IPS-NIHi7 (cell line): ENCODE data around the gene ANKRD34B.
"Not testable (repeated sequence)": the region's sequence is repeated elsewhere in the genome, so short reads cannot be mapped to it uniquely, and the experiment has no call there.

Experiments
- DNase-seq: peaks from one replicate; pipeline ENCODE4 v3.0.0; 2012; ENCODE audit warnings: mixed read lengths; ENCODE audit errors: extremely low spot score

Gene ANKRD34B

DNA sequence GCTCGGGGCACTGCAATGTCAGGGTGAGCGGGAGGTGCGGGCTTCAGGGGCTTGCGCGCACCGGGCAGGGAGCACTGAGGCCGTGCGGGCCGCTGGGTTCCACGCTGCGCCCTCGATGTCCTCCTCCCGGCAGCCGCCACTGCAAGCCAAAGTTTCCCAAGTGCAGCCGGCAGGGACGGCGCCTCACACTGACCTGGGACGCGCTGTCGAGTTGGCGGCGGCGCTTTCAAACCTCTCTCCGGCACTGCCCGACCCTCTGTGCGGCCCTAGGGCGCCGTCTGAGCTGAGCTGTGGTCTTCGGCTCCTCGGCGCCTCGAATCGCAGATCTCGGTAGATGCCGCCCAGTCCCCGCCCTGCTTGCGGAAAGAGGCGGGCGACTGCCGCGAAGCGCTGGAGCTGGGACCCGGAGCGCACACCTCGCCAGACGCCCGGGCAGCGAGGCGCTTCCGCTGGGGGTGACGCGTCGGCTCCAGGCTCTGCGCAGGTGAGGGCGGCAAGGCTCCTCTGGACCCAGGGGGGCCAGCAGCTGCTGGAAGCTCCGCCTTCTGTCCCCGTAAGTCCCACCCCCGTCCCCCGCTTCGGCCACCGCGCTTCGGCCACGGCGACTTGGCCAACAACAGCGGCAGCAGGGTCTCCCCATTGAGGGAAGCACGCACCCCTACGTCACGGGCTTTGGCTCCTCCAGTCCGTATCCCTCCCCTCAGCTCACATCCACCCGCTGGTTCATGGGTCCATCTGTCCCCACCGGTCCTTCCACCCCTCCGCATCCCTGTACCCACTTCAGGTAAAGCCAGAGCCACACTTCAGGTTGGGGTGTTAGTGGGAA lies at the start of gene ANKRD34B:
ANKRD34B (minus strand) TSS at position 320 of the 826 bp plus-strand sequence. CDS start 10,261 bp downstream, outside the sequence.
- DNase-seq: peak; percentile 69

DNA sequence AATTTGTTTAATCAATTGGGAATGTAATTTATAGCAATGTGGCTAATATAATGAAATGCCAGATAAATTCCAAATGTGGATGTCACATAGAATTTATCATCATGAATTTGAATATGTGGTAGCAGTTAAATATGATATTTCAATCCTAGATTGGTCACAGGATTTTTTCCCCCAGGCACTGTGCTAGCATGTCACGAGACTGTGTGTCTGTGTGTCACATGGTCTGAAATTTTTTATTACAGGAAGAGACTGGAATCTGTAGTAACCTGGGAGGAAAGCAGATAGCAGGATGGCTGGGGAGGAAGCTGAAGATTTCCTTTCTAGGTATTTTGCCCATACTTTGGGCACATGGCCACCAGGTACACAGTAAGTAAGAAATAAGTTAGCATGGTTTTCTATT lies 49.0 kb upstream of the ANKRD34B start:
- no peak for DNase-seq

DNA sequence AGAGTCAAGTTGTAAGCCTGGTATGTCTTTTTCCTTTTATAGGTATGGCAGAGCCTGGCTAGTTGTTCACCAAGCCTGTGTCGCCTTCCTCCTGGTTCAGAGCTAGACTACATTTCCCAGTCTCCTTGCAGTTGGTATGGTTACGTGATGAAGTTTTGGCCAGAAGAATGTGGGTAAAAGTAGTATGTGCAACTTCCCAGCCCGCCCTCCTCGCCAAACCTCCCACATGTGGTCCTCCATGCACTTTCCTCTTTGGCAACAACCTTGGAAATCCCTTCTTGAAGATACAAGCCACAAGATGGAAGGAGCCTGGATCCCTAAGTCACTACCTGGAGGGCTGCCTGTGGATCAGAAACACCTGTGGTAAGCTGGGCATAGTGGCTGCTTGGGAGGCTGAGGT lies 48.4 kb upstream of the ANKRD34B start:
- no peak for DNase-seq

DNA sequence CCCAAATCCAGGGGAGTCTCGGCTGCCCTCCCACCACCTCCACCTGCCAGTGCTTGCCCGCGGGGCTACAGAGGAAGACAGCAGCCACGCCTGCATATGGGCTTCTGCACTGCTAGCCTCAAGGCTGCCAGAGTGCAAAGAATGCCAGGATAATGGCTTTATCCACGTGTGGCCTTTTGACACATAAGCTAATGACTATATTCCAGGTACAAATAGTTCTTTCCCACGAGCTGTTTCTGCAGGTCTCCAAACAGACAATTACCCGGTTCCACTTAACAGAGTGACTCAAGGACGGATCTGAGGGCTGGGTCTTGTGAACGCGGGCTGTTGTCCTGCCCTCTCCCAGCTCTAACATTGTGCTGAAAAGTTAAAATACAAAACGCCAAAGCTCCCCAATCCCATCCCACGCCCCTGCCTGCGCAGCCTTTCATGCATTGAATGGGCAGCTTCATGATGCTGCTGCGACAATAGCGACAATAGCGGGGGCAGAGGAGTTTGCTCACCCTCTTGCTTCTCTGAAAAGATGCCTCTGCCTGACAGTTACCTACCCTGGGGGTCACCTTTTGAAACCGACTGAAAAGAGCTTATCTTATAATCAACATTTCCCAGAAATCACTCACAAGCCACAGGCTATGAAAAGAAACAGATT lies 45.3 kb upstream of the ANKRD34B start:
- DNase-seq: no peak

DNA sequence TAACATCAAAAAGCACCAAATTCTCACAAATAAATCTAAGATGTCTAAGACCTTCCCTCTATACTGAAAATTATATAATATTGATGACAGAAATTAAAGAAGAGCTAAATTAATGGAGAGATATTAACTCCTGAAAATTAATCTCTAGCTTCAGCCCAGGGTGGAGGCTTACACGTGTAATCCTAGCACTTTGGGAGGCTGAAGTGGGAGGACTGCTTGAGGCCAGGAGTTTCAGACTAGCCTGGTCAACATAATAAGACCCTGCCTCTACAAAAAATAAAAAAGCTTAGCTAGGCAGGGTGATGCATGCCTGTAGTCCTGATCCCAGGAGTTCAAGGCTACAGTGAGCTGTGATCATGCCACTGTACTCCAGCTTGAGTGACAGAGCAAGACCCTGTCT lies 39.6 kb upstream of the ANKRD34B start:
- DNase-seq: no peak

DNA sequence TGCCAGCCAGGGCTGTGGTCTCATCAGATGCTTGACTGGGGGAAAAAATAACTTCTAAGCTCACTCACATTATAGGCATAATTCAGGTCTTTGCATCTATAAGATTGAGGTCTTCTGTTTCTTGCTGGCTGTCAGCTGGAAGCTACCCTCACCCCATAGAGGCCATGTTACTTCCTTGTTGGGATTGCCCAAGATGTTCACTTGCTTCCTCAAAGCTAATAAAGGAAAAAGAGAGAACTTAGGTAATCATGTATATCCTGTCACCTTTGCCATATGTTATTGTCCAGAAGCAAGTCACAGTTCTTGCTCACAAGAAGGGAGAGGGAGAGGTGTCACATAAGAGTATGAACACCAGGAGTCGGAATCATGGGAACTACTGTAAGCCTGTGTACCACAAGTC lies 38.7 kb upstream of the ANKRD34B start:
- no peak for DNase-seq

DNA sequence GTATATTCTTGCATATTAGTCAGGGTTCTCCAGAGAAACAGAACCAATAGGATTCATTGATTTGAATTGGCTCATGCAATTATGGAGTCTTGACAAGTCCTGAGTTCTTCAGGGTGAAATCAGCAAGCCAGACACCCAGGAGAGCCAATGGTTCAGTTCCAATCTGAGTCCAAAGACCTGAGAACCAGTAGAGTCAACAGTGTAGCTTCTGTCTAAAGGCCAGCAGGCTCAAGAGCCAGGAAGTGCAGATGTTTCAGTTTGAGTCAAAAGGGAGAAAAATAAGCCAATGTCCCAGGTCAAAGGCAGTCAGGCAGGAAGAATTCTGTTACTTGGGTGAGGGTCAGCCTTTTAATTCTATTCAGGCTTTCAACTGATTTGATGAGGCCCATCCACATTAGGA lies 37.8 kb upstream of the ANKRD34B start:
- no peak for DNase-seq

DNA sequence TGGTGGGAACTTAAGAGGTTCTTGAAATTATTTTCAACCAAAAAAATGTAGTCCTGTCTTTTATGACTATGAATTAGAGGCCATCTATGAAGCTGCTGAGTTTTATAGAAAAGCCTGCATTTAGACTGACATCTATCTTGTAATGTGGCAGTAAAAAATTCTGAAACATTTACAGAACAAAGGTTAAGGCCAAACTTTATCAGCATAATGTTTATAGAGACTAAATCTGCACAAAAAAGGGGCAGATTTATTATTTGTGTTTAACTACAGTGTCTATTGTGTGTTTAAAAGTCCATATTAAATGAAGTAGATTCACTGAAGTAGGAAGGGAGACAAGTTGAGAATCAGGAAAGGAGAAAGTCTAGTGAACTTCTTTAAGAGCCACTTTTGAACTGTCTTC lies 37.3 kb upstream of the ANKRD34B start:
- no peak for DNase-seq

DNA sequence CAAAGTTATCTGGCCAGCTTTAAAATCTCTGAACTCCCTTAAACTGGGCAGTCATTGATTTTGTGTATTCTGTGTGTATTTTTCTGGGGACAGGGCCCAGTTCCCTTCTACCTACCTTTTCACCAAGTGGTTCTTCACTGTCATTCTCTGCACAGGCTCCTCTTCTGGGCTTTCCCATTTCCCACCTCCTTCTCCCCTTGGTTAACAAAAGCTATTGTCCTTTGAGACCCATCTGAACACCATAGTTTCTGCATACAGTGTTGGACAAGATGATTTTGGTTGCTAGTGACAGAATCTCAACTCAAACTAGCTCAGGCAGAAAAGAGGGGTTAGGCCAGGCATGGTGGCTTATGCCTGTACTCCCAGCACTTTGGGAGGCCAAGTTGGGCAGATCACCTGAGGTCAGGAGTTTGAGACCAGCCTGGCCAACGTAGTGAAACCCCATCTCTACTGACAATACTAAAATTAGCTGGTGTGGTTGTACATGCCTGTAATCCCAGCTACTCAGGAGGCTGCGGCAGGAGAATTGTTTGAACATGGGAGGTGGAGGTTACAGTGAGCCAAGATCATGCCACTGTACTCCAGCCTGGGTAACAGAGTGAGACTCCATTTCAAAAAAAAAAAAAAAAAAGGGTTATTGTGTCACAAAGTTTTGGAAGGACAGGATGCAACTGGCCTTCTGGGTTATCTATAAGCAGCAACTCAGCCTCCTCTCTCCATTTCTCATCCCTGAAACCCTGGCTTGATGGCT lies 31.0 kb upstream of the ANKRD34B start:
- no peak for DNase-seq

DNA sequence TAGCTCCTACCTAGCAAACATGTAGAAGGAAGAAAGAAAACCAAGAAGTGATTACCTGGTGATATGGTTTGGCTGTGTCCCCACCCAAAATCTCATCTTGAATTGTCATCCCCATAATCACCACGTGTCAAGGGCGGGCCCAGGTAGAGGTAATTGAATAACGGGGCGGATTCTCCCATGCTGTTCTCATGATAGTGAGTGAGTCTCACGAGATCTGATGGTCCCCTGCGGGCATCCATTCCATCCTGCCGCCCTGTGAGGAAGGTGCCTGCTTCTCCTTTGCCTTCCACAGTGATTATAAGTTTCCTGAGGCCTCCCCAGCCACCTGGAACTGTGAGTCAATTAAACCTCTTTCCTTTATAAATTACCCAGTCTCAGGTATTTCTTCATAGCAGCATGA lies 27.4 kb upstream of the ANKRD34B start:
- DNase-seq: no peak

DNA sequence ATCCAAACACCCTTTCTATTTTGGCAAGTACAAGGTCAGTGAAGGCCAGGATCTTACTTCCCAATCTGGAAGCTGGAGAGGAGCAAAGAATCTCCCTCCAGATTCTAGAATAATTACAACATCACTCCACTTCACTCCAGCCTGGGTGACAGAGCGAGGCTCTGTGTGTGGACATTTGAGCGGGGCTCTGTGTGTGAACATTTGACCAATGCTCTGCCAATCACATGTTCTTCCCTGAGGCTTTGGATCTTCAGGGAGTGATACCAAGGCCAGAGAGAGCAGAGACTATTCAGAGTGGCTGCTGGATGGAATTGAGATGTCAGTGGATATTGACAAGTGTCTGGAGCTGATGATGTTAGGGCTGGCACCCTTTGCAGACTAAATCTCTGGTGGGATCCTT lies 24.7 kb upstream of the ANKRD34B start:
- DNase-seq: no peak

DNA sequence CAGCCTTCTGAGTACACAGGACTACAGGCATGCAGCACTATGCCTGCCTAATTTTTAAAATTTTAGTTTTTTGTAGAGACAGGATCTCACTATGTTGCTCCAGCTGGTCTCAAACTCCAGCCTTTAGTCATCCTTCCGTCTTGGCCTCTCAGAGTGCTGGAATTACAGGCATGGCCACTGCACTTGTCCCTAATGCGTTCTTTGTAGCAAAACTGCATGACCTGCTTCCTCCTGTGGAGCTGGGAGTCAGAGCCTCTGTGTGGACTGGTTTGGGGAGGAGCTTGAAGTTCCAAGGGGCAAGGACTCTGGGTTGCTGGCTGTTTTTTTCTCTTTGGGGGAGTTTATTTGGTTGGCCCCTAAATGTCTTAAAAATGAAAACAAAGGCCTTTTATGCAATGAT lies 22.7 kb upstream of the ANKRD34B start:
- no peak for DNase-seq

DNA sequence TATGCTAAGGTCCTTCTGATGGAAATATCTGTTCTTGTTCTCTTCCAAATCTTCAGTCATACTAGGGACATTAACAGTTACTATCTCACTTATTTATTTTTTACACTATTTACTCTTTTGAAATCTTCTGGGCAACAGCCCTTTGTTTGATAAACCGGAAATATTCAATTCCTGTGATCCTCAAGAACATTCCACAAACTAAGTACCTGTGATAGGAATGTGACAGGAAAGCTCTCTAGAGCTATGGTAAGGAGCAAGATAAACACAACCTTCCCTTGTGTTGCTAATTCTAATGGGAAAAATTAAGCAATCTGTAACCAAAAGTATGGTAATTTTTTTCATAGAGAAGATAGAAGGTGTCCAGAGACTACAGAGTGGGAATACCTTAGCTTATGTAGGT lies 22.0 kb upstream of the ANKRD34B start:
- DNase-seq: no peak

DNA sequence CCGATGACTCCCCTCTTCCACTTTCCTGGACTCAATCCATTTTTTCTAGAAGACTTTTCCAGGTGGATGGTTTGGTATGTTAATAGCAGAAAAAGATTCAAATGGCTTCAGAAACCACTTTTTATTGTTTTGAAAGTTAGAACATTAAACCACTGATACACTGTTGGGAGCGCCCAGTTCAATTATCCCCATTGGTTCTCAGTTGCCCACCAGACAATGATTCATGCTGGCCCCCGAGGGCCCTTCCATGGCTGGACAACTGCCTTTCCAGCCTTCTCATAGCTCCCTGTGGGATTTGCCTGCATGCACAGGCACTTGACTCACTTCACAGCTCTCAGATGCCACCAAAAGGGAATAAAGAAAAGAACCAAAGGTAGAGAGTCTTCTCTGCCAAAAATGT lies 21.3 kb upstream of the ANKRD34B start:
- DNase-seq: no peak

DNA sequence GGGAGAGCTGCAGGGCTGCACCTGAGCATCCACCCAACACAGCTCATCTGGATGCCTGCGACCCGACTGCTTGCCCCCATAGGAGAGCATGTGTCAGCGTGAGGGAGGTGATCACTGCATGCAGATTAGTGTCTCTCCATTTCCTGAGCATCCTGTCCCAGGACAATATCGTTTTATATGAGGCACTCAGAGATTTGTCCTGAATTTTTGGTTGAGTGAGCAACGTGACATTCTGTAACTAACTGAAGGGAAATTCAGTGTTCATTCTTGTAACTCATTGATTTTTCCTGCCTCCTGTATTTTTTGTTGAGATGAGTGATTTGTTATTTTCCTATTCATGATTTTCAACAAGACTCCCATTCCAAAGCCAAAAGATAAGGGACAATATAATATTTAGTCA lies 20.7 kb upstream of the ANKRD34B start:
- no peak for DNase-seq

DNA sequence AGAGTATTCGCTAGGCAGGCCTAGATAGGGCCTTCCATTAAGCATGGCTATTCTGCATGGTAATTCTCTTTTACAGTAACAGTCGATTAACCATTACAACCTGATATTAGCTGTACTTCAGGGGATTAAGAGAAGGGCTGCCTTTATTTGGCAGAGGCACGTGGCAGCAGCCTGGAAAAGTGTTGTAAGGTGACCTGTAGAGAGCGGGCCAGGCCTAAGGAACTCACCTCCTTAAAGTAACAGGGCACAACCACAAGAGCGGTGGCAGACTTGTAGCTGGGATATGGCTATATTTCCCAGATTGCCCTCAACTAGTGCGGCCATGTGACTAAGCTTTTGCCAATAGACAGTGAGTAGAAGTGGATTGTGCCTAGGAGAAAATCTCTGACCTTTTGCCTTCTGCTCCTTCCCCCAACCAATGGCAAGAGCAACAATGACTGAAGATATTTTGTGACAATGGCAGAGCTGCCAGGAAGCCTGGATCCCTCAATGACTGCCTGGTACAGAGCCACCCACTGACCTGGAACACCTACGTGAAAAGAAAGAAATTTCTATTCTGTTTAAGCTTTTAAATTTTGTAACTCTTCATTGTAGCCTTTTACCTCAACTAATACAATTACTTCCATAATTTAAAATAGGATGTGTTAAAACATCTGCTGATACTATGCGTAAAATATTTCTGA lies 18.9 kb upstream of the ANKRD34B start:
- no peak for DNase-seq

DNA sequence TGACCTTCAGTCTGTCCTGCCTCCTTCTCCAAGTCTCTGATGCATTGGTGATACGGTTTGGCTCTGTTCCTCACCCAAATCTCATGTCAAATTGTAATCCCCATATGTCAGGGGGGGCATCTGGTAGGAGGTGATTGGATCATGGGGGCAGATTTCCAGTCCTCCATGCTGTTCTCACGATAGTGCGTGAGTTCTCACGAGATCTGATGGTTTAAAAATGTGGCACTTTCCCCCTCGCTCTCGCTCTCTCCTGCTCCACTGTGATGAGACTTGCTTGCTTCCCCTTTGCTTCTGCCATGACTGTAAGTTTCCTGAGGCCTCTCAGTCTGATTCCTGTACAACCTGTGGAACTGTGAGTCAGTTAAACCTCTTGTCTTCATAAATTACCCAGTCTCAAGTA lies 14.7 kb upstream of the ANKRD34B start:
- DNase-seq: no peak

DNA sequence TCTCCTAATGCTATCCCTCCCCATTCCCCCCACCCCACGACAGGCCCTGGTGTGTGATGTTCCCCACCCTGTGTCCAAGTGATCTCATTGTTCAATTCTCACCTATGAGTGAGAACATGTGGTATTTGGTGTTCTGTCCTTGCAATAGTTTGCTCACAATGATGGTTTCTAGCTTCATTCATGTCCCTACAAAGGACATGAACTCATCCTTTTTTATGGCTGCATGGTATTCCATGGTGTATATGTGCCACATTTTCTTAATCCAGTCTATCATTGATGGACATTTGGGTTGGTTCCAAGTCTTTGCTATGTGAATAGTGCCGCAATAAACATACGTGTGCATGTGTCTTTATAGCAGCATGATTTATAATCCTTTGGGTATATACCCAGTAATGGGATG lies 10.2 kb upstream of the ANKRD34B start:
- DNase-seq: not testable (repeated sequence)

DNA sequence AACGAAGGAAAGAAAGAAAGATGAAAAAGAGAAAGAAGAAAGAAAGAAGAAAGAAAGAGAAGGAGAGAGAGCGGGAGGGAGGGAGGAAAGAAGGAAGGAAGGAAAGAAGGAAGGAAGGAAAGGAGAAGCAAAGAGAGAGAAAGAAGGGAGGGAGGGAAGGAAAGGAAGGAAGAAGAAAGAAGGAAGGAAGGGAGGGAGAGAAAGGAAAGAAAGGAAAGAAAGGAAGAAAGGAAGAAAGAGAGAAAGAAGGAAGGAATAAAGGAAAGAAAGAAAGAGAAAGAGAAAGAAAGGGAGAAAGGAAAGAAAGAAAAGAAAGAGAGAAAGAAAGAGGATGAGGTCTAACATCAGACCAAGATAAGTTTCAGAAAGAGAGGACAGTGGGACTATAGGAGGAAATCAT lies 9.0 kb upstream of the ANKRD34B start:
- DNase-seq: no peak

DNA sequence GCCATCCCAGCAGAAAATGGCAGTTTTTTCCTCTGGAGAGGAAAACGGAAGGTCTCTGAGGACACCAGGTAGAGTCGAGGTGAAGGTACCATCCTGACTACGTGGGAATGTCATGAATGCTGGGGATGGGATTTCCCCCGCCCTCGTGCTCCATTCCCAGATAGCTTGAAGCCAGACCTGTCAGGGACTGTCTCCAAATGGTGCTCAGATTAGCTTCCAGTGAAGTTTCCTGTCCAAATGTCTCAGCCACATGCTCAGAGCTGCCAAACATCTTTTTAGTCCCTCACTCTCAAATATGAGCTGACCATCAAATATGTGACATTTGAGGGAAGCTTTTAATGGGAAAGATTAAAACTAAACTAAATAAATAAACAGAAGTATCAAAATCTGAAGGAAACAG lies 7.6 kb upstream of the ANKRD34B start:
- DNase-seq: no peak

DNA sequence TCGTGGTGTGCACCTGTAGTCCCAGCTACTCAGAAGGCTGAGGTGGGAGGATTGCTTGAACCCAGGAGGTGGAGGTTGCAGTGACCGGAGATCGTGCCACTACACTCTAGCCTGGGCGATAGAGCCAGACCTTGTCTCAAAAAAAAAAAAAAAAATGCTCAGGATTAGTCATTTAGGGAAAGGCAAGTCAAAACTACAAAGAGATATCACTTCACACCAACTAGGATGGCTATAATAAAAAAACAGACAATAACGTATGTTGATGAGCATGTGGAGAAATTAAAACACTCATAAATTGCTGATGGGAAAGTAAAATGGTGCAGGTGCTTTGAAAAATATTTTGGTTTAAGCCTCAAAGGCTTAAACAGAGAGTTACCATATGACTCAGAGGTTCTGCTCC lies 6.3 kb upstream of the ANKRD34B start:
- no peak for DNase-seq

DNA sequence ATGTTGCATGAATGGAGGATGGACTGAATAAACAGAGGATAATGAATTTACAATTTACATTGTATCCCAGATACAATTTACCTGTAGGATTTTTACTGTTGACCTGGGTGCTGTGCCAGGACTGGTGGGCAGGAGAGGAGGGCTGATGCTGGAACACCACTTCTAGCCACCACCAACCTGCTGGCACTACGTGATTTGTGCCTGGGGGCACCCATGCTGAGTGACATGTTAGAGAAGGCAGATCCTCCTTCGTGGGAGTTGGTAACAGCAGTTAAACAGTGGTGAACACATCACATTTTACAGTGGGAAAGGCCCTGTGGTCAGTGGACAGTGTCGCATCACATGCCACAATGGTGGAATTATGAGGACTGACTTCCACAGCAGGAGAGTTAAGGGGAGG lies 3.0 kb upstream of the ANKRD34B start:
- DNase-seq: no peak
